ENCODE results near the gene ARHGAP25.

DNA sequence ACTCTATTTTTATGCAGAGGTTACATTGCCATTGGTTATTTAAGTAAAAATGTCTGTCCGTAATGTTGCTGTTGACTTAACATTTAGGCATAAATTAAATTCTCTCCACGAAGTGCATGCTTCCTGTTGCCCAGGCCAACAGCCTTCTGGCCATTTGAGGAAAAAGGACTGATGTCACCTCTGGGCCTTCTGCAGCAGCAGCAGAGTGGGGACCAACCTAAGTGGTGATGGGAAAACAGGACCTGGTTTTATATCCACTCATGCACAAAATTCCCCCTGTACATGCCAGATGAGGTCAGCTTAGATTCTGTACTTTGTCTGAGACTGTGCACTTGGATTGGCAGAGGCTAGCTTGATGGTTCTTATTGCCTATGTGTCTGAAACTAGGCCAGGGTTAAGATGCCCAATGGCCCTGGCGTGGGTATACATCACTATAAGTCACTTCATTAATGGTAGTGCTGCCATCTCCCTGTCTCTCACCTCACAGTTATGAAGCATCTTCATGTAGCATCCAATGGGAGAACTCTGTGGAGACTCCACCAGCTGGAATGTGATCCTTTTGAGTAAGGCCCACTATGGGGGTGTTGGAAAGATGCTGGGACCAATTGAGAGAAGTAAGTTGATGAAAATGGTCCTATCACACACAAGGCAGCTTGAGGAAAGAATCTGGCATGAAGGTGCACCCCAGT, 4.4 kb downstream of the ARHGAP25 start:
- TF ChIP-seq, protein P1, sequence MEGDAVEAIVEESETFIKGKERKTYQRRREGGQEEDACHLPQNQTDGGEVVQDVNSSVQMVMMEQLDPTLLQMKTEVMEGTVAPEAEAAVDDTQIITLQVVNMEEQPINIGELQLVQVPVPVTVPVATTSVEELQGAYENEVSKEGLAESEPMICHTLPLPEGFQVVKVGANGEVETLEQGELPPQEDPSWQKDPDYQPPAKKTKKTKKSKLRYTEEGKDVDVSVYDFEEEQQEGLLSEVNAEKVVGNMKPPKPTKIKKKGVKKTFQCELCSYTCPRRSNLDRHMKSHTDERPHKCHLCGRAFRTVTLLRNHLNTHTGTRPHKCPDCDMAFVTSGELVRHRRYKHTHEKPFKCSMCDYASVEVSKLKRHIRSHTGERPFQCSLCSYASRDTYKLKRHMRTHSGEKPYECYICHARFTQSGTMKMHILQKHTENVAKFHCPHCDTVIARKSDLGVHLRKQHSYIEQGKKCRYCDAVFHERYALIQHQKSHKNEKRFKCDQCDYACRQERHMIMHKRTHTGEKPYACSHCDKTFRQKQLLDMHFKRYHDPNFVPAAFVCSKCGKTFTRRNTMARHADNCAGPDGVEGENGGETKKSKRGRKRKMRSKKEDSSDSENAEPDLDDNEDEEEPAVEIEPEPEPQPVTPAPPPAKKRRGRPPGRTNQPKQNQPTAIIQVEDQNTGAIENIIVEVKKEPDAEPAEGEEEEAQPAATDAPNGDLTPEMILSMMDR (conservative IDR thresholded peaks at IDR 0.05 in 1 of 2, IDR thresholded peaks at IDR 0.05 in 1 of 2; ENCODE audit: low read depth in 1 of 2, low read length in 2 of 2), result no peak
- TF ChIP-seq EZH2 (IDR thresholded peaks at IDR 0.05; ENCODE audit: low read length, missing control alignments), result no peak

Data from fibroblast of lung (primary cell).